Ureter (tissue), 1 donor: ENCODE measurements around the gene MEGF9. TPM values are rescaled to one million over a fixed set of nuclear protein-coding genes. Genes with fewer than 3 reads are reported as not detected.

ENCODE experiments used
- DNase-seq: peaks from one replicate; pipeline ENCODE4 v3.0.0-alpha.2; 2020; ENCODE audit warnings: low spot score
- total RNA-seq: library from RNA; stranded (reverse); gene quantifications from one replicate; pipeline ENCODE4 v1.2.4, GENCODE V29; 2023
- donor health status: DM: yes; HTN: yes; CAD: no.

MEGF9 gene
- total RNA-seq, 1 donor from 2014 or later: 22.3 TPM

DNA sequence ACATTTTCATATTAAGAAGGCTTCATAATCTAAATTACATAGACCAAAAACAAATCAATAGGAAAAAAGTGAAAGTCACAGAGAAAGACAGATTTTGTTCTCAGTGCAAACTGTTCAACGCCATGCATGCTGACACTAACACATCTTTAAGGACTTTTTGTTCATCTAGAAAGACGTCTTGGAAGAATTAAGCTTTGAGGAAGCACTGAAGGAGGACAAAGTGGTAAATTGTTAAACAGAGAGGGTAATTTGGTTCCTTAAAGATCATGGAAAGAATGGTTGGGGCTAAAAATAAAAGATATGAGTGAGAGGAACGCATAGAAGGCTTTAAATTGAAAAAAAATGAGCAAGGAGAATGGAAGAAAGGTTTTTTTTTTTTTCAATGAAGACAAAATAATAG, 9.1 kb downstream of the MEGF9 start:
- DNase-seq: no peak

DNA sequence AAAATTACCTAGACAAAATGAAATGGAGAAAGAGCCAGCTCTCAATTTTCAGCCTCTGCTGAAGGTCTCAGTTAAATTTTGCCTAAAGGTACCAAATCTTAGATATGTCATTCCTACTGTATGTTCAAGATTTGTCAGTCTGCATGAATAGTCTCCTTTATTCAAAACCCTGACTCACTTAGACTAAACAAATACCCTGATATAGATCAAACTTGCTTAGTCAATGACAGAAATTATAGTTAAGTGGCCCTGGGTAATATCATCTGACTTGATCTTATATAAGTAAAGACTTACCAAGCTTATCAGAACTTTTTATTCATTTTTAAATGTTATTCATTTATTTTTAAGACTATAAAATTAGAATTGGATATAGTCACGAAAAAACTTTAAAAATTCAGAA, 12.2 kb downstream of the MEGF9 start:
- DNase-seq: no peak

DNA sequence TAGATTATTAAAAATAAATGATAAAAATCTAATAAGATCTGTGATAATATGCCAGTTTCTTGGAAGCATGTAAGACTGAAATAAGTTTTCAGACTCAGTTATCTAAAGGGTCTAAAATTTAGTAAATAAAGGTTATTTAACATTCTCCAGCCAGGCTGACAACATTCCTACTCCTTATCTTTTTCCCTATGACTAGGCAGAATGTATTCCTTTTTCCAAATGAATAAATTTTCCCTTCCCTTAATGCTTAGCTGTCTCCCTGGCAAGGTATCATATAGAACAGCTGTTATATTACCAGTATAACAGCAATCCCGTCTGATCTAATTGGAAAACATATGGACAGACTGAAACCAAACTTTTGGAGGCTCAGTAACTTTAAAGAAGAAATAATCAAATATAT, 13.0 kb downstream of the MEGF9 start:
- no peak for DNase-seq

DNA sequence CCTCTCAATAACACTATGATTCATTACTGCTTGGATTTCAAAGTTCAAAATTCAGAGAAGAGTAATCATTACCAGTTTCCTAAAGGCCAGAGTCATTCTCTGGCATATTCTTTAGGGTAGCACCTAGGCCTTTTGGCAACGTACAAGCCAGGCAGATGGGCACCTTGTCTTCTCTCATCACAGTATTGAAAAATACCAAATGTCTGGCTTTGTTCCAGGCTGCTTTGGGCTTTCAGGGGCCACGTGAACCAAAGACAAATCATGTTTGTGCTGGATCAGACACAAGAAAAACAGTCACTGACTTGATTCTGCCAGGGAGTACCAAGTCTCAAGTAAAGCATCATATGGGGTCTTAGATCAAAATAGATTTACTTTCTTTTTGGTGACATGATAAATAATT, 15.5 kb downstream of the MEGF9 start:
- no peak for DNase-seq

DNA sequence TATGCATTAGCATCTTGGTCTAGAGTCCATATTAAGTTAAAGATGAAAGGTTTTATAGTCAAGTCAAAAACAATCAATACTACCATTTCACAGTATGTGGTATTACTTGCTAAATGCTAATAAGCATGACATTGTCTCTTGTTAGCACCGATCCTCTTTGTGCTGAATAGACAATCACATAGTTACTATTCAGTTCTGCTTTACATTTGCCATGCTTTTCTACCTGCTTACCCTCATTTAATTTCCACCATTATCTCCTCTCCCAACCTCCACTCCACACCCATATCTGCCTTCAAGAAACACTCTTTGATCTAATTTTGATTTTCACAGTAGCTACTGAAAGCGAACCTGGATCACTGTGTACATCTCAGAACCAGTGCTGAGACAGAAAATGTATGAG, 16.8 kb downstream of the MEGF9 start:
- no peak for DNase-seq

DNA sequence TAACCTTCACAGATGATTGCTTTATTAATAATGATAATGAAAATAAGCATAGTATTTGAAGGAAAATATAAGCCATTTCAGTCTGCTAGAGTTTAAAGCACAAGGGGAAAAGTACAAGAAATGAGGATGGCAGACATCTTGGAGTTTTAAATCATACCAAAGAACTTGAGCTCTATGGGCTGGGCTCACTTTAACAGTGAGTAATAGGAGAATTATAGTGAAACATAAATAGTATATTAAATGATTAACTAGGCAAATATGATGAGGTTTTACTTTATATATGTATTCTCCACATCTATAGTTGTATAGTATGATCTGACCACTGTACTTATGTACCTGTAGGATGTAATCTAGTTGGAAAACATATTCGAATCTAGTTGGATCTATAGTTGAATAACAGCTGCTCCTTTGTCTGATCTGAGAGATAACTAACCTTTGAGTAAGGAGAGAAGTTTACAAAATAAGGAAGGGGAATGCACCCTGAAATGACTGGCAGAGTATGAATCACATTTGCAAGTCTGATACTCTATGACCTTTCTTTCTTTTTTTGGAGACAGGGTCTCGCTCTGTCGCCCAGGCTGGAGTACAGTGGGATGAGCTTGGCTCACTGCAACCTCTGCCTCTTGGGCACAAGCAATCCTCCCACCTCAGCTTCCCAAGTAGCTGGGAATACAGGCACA, 17.6 kb downstream of the MEGF9 start:
- DNase-seq: no peak

DNA sequence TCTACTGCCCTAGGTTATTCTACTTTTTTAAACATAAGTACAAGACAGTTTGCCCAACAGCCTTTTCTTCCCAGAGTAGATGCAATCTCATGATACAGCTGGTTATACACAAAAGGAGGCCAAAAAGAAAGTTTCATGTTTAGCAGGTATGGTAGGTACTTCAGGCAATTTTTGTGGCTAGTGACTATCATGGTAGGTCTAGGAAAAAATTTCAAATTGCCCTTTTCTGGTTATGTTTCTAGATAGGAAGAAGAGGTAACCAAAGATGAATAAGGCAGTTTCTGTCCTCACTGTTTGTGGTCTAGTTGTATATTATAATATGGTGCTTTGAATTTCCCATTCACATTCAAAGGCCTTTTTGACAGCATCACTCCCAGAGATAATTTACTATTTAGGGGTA, 19.7 kb downstream of the MEGF9 start:
- no peak for DNase-seq

DNA sequence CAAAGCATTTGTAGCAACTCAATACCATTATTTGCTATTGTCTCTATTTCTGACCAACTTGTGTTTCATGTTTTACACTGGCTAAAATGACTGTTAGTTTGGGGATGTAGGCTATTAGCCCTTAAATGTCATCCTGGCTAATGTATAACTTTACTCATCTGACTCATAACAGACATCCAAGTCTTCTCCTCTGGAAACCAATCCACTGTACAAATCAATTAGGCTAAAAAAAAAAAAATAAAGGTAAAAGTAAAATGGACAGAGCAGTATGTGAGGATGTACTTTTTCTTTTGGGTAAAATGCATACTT, 20.6 kb downstream of the MEGF9 start:
- no peak for DNase-seq

DNA sequence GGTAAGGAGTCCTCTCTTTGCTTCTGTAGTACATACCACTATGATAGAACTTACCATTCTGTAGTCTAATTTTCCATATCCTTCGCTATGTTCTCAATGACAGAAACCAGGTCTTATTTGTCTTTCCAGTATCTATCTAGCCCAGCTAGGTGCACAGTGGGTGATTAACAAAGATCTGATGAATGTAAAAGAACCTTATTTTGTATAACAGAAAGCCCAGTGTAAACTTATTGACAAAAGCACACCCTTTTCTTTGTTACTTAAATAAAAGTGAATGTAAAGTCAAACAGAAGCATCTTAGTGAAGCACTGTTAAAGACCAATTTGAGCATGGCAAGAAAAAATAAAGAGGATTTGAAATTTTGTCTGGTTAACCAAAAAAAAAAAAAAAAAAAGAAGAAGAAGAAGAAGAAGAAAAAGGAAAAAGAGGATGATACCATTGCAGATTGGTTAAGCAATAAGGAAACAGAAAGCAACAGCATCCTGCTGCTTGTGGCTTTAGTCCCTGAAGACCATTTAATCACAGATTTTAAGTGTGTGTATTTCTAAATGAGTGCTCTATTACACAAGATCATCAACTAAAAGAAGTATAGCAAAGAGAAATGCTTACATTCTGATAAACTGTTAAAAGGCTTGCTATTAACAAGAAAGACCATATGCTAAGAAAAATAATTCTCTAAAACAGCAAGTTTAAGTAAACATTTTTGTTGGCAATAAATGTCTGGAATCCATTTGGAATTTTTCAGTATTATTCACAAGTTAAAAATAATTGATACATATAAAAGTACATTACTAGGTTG, 21.2 kb downstream of the MEGF9 start:
- no peak for DNase-seq

DNA sequence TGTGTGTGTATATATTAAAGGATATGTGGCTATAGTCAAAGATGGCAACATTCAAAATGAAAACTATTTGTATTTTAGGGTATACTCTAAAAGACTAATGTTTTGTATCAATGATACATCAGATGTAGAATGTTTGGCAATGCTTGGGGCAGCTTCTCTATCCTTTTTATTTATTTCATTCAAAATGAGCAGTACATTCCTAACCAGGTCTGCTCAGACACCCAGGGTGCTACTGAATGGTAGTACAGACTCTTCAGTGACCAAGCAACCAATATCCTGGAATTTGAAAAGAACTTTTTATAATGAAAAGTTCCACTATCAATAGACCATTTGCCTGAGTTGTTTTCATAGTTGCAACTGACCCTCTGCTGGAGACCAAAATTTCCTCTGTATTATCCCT, 23.9 kb downstream of the MEGF9 start:
- no peak for DNase-seq

DNA sequence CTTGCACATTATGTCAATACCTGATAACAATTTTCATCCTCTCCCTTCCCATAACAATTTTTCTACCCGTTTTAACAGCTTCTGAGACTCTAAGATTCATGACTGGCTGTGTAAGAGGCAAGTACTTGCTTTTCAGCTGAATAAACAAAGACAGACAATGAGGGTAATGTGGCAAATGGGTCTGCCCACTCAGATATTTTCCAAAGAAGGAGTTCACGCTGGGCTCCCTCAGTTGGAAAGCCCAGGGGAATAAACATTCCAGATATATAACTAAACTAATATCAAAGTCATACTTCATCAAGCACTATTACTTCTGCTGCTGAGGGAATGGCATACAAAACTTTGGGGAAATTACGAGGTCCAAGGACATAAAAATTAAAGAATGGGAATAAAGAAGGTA, 24.4 kb downstream of the MEGF9 start:
- DNase-seq: no peak

DNA sequence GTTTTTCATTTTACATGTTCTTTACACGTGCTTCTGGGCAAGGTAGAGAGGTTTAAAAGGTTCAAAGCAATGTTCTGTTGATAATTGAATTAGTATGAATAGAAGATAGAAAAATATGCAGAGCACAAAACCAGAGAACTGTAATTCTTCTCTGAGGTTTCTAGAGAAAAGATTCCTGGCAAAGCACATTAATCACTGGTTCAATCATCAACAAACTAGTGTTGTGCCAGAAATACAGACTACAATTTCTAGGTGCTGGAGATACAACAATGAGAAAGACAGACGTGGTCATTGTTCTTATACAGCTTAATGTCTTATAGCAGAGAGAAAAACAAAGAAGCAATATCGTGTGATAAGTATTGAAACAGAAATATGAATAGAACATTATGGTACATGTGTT, 25.5 kb downstream of the MEGF9 start:
- DNase-seq: no peak

DNA sequence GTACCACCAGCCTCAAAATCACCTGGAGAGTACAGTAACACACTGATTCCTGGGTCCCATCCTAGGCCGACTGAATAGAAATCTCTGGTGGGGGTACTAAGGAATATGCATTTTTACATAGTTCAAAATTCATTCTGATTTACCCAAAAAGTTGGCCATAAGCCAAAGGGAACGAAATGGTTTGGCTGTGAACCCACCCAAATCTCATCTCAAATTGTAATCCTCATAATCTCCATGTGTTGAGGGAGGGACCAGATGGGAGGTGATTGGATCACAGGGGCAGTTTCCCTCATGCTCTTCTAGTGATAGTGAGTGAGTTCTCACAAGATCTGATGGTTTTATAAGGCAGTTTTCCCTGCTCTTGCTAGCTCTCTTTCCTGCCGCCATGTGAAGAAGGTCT, 31.1 kb downstream of the MEGF9 start:
- DNase-seq: no peak

DNA sequence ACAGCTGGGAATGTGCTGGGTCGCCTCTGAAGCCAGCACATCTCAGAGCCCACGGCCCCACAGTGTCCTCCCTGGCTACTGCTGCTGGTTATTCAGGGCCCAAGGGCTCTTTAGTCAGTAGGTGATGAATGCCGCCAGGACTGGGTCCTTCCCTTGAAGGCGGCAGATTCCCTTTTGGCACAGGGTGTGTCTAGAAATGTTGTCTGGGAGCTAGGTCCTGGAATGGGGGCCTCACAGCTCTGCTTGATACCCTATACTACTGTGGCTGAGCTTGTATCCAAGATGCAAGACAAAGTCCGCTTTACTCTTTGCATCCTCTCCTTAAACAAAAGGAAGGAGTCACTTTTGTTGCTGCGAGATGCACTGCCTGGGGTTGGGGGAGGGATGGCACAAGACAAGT, 33.1 kb downstream of the MEGF9 start:
- DNase-seq: no peak

DNA sequence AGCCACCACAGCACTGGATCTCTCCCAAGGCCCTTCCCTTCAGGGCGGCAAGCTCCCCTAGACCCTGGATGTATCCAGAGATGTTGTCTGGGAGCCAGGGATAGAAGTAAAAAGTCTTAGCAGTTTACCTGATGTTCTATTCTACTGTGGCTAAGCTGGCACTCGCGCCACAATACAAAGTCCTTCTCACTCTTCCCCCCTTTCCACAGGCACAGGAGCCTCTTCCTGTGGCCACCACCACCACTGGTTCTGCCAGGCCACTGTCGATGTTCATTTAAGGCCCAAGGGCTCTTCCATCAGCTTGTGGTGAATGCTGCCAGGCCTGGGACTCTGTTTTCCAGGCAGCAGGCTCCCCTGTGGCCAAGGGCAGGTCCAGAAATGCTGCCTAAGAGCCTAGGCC, 33.7 kb downstream of the MEGF9 start:
- no peak for DNase-seq

DNA sequence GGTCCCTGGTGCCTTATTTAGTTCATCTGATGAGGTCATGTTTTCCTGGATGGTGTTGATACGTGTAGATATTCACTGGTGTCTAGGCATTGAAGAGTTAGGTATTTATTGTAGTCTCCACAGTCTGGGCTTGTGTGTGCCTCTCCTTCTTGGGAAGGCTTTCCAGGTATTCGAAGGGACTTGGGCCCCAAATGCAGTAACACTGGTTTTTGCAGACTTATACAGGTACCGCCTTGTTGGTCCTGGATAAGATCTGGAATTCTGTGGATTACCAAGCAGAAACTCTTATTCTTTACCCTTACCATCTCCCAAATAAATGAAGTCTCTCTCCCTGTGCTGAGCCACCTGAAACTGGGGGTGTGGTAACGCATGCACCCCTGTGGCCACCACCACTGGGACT, 34.1 kb downstream of the MEGF9 start:
- no peak for DNase-seq

DNA sequence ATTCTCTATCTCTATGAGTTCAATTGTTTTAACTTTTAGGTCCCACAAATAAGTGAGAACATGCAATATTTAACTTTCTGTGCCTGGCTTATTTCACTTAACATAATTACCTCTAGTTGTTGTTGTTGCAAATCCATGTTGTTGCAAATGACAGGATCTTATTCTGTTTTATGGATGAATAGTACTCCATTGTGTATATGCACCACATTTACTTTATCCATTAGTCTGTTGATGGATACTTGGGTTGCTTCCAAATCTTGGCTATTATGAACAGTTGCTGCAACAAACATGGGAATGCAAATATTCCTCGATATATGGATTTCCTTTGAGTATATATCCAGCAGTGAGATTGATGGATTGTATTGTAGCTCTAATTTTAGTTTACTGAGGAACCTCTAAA, 36.3 kb downstream of the MEGF9 start:
- DNase-seq: no peak

DNA sequence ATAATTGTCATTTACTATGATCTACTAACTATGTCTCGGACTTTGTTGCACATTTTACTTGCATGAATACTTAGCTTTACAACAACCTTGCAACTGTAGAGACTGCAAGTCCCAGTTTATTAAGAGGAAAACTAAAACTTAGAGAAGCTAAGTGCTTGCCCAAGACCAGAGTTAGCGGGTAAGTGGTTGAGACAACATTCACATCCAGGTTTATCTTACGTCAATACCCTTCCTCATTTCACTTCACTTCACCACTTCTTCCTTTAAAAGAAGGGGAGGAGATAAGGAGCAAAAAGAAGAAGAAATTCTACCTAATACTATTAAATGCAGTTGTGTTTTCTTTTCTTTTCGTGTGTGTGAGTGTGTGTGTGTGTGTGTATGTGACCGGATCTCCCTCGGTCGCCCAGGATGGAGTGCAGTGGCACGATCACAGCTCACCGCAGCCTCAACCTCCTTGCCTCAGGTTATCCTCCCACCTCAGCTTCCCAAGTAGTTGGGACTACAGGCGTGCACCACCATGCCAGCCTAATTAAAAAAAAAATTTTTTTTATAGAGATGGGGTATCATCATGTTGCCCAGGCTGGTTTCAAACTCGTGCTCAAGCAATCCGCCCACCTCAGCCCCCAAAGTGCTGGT, 37.4 kb downstream of the MEGF9 start:
- no peak for DNase-seq

DNA sequence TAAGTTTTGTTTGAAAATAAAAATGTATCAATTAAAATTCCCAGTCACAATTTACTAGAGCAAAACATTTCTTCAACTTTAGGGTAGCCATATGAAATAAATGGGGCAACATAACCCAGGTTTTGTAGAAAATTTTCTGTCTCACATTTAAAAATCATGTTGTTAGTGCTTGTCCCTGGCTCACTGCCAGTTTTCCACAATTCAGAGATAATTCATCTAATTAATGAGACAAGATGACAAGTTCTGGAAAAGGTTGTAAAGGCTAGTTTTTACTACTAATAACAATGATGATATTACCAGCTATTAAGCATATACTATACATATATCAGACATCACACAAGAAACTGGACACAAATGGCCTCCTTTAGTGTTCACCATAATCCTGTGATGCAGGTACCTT, 45.9 kb downstream of the MEGF9 start:
- no peak for DNase-seq

DNA sequence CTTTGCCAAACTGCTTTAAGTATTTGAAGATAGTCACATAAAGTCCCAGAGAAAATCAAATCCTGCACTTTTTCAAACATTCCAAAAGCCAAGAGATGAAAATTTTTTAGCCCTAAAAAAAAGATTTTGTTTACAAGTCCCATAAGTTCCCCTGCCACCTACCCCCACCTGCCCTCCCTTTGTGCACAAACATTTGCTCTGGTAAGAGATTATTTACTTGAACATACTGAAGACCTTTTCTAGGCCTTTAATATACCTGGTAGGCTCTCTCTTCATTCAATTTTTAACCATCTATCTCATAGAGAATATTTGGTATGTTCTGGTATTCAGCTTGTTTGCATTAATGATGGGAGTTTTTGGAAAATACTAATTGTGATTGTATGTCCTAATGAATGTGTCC, 50.3 kb downstream of the MEGF9 start:
- no peak for DNase-seq

DNA sequence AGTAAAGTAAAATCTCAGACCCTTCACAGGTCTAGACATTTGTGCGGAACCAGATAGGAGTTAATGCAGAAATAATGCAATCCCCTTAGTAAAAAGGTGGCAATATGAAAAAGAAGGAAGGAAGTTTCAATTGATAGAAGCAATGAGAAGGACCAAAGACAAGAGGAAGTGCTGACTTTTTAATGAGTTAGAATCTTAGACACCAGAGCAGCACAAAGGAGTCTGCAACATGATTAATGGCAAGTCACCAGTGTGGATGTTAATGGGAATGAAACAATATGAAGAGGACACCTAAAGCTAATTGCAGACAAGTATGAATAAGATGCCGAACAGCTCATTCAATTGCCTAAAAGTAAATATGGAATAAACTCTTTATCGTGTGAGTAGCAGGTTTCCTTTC, 50.9 kb downstream of the MEGF9 start:
- no peak for DNase-seq

DNA sequence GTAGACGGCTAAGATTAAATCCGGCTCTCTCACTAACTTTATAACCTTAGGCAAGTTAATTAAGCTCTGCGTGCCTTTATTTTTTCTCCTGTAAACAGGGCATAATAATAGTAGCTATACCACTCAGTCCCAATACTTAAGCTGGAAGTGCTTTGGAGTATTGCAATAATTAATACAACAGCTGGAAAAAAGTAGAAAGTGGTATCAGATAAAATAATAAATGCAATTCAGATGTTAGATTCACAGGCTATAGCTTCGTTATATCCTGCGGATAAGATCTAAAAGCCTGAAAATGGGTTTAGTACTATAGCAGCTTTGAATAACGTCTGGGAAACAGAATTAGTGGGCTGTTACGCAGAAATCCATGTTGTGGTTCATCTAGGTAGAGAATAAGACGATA, 51.8 kb downstream of the MEGF9 start:
- no peak for DNase-seq

DNA sequence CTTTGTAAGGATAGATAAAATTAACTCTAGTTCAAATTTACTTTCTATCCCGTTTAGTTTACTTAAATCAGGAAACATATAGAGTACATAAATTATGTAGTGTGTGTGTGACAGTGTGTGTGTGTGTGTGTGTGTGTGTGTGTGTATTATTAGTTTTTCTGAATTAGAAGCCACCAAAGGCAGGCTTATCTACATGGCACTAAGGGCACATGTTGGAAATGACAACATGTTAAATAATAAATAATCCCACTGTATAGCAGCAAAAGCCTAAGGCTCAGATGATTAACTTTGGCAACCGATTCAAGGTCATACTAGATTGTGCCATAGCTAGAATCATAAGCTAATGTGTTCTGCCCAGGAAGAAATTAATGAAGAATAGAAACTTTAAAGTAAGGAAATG, 54.6 kb downstream of the MEGF9 start:
- DNase-seq: no peak
